Activated T-helper 1 cell treated with anti-CD3 and anti-CD28 coated beads, Interleukin-2, amount 50 U/mL, for 16 hours (primary cell): ENCODE results near the gene SMYD3.
"Not testable (repeated sequence)": the region's sequence is repeated elsewhere in the genome, so short reads cannot be mapped to it uniquely, and the experiment has no call there.

Source experiments
- DNase-seq, 2 donors: peaks; one replicate each; pipeline ENCODE4 v3.0.0-alpha.2; 2020; ENCODE audit warnings: low read depth in 1 of 2, low spot score in 1 of 2

Gene SMYD3

DNA sequence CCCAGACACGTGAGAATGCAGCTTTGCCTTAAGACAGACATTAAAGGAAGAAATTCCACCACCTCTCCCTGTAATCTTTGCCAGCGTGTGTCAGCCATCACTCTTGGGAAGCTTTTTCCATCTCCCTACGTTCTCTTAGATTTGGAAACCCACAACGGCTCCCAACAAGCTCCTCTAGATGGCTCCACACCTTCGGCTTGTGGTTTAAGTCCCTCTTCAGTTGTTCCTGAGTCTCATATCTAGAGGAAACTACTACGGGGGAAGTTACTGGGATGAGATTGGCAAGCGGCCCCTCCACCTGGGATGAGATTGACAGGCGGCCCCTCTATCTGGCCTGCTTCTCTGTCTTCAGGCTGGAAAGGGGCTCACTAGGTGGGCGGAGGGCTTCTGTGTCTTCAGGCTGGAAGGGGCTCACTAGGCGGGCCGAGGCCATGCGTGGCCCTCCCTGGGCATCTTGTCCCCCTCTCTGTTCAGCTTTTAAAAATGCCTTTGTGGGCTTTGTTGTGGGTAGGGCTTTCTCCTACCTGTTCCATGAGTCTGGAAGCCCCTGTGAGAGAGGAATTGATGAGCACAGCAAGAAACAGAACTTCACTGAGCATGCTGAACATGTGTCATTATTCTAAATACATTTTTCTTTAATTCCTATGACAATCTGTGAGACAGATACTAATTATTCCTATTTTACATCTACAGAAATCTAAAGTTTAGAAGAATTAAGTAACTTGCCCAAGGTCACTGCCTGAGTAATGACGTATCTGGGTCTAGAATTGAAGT is 681.8 kb downstream of the SMYD3 start:
- DNase-seq, result no peak

DNA sequence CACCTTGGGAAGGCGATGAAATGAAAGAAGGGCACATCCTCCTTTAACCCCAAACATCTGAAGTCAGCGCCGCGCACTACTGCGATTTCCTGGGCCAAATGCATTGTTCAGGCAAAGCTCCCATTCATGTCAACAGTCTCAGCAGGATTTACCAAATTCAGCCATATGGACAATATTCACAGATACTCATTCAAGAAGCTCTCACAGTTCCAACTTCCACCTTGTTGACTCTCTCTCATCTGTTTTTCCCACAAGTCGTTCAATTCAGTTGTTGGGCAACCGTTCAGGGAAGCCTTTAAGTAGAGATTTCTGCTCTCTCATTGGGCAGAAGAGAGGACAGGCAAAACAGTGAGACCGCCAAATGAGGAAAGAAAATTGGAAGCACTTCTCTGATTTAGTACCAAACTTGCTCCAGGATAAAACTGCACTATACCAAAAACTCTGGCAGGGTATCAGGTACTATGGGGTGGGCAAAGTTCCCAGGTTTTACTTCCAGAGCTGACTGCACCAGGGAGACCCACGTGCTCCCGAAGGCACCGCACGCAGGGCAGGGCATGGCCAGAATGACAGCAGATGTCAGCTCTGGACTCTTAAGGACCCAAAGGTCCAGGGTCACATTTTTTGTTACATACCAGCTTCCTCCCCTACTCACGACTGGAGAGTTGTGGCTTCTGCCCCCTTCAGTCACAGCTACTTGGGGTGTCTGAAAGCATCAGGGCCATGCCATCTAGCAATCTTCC is 683.5 kb downstream of the SMYD3 start:
- DNase-seq, result no peak

DNA sequence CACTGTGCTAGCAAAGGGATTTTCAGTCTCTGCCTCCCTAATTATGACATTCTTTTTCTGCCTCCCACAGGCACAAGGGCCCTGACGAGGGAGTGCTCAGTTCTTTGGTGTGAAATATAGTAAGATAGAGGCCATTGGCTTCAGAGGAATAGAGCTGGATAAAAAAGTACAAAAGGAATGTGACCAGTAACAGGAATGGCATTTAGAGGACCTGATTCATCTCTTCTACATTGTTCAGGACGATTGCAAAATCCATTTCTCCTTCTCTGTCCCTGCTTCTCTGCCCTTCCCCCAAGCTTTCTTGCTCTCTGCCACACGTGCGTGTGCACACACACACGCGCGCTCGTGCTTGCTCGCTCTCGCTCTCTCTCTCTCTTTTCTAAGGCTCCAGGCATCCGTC is 684.1 kb downstream of the SMYD3 start:
- no peak for DNase-seq

GRCh38 chr1:245818363-245818762 is 688.7 kb downstream of the SMYD3 start:
- DNase-seq, result not testable (repeated sequence)

DNA sequence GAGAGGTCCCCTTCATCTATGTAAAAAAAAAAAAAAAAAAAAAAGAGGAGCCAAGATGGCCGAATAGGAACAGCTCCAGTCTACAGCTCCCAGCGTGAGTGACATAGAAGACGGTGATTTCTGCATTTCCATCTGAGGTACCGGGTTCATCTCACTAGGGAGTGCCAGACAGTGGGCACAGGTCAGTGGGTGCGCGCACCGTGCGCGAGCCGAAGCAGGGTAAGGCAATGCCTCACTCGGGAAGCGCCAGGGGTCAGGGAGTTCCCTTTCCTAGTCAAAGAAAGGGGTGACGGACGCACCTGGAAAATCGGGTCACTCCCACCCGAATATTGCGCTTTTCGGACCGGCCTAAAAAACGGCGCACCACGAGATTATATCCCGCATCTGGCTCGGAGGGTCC is 690.6 kb downstream of the SMYD3 start:
- not testable (repeated sequence) for DNase-seq

DNA sequence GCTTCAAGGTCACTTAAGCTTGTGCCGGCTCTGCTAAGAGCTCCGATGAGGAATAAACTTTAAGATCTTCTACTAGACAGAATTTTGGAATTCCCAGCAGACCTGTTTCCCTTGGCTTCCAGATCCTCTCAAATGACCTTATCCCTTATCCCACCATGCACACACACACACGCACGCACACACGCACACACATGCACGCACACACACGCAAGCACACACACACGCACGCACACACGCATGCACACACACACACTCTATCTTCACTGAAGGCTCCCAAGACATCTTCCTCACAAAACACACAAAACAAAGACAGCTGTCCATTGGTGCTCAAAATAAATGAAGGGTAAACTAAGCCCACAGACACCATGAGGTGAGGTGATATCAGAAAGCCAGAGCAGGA is 692.4 kb downstream of the SMYD3 start:
- DNase-seq, result no peak

- no peak for DNase-seq
Observed at GRCh38 chr1:245812278-245812677, 694.8 kb downstream of the SMYD3 start.

GRCh38 chr1:245810789-245811337 is 696.2 kb downstream of the SMYD3 start:
- no peak for DNase-seq

DNA sequence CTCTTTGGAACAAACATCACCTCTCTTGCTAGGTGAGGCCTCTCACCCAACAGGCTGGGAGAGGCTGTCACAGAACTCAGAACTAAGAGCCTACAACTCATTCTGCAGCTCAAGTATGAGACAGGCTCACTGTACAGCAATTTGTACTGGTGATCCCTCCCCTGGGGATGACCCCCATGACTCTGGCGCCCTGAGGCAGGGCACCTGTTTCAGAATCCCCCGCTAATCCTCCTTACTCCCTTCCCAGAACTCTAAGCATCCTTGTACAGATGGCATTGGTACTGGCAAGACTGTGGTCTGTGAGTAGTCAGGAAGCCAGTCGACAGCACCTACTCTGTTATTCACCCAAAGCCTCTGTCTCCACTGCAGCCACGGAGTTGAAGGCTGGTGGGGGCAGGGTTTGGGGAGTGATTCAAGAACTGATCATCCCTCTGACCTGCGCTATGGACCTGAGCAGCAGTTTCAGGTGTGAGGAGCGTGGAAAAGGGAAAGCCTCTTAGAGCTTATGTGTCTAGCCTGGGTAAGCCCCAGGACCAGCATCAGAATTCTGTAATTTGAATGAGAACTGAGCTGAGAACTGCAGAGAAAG is 696.8 kb downstream of the SMYD3 start:
- no peak for DNase-seq

GRCh38 chr1:245809361-245809760 is 697.7 kb downstream of the SMYD3 start:
- no peak for DNase-seq

GRCh38 chr1:245807954-245808719 is 698.9 kb downstream of the SMYD3 start:
- no peak for DNase-seq

DNA sequence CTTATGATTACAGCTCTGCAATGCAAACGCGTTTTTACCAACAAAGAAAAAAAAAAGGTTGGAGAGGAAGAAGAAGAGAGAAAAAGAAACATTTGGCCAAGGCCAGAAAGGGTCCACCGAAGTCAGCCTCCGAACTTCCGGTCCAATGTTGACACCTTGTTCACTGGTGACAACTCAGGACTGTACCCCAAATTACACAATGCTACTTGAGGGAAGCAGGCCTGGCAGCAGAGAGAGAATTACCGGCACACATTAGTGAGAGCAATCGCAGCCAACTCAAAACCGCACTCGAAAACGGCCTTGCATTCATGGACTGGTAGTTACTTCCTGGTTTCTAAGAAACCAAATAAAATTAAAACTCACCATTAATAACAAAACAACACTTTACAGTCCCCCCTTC is 699.8 kb downstream of the SMYD3 start:
- DNase-seq, result no peak

- DNase-seq, result no peak
Observed at GRCh38 chr1:245805532-245805931, 701.5 kb downstream of the SMYD3 start.

DNA sequence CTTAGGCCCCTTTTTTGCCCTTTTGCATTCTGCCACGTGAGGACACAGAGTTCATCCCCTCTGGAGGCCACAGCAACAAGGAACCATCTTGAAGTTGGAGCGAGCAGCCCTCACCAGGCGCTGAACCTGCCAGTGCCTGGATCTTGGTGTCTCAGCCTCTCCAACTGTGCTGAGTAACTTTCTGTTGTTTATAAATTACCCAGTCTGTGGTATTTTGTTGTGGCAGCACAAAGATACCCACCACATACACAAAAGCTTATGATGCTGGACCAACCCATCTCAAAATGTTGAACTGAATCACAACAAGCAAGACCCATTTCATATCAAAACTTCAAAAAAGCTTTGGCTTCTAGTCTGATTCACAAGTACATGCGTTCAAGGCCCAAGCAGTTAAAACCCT is 702.4 kb downstream of the SMYD3 start:
- DNase-seq, result no peak

DNA sequence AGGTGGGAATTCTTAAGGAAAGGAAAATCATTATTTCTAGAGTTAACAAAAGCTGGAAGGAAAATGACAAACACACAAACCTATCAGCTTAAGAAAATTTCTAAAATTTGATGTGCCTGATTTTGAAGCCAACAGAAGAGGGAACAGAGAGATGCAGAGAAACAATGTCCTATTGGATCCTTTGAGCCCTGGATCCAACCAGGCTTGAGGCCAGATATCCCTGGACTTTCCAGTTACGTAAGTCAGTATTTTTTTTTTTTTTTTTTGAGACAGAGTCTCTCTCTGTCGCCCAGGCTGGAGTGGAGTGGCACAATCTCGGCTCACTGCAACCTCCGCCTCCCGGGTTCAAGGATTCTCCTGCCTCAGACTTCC is 703.4 kb downstream of the SMYD3 start:
- DNase-seq, result no peak

GRCh38 chr1:245802941-245803665 is 704.0 kb downstream of the SMYD3 start:
- DNase-seq, result no peak

DNA sequence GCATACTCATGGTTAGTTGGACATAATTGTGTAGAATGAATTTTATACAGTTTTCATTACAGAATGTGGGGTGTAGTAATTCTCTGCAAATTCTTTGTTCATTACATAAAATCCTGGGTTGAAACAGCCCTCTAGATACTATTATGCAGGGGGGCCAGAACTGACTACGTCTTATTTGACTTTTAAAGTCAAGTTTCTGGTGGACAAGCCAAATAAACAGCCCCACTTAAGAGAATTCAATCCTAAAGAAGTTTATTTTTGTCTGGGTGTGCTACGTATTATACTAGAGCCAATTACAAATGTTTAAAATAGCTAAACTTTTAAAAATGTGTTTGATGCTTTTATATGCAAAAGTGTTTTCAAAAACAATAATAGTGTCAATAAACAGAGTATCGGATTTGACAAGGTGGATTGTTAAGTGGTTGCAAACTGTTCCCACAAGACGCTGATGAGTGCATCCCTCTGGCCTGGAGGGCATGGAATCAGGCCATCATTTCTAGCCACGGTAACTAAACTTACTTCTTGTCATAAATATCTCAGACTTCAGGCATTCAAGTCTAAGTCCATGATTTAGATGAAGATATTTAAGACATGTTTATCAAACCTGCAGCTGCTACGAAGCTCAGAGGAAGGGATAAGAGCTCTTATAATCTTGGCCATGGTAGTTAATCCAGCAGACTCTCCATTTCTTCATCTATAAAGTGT is 706.0 kb downstream of the SMYD3 start:
- no peak for DNase-seq

GRCh38 chr1:245798349-245798711 is 708.7 kb downstream of the SMYD3 start:
- no peak for DNase-seq

DNA sequence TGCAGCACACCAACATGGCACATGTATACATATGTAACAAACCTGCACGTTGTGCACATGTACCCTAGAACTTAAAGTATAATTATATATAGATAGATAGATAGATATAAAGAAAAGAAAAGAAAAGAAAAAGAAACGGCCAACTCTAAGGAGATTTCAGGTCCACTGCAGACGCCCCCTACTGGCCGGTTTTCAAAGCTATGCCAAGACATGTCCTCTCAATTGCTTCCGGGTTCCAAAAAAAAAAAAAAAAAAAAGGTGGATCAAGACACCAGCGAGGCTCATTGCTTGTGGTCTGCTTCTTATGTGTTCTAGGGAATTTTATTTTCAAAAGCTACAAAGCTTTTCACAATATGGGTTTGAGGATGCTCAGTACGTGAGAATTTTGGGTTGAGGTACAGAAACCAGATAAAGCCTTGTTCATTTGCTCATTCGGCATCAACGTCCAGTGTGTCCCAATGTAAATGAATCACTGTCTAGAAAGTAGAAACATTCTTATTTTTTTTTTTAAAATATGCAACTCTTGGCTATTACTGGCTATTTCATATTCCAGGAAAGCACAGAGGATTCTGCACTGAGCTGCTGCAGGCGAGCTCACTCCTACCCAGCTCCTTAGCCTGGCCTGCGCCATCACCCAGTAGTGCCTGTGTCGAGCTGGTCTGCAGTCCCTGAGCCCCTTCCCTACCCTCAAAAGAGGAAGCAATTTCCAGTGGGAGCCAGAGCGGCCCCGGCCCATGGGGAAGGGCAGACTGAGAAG is 709.3 kb downstream of the SMYD3 start:
- no peak for DNase-seq
